LNCAP (cell line): ENCODE measurements around the gene ASGR1.

Experiments
- TF ChIP-seq, protein P1 (sequence below): fragments of 450-650 bp; IDR thresholded peaks from 2 replicates; pipeline ENCODE4 v1.5.1; 2017; ENCODE audit warnings: mild to moderate bottlenecking

The ASGR1 gene, protein sequence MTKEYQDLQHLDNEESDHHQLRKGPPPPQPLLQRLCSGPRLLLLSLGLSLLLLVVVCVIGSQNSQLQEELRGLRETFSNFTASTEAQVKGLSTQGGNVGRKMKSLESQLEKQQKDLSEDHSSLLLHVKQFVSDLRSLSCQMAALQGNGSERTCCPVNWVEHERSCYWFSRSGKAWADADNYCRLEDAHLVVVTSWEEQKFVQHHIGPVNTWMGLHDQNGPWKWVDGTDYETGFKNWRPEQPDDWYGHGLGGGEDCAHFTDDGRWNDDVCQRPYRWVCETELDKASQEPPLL

DNA sequence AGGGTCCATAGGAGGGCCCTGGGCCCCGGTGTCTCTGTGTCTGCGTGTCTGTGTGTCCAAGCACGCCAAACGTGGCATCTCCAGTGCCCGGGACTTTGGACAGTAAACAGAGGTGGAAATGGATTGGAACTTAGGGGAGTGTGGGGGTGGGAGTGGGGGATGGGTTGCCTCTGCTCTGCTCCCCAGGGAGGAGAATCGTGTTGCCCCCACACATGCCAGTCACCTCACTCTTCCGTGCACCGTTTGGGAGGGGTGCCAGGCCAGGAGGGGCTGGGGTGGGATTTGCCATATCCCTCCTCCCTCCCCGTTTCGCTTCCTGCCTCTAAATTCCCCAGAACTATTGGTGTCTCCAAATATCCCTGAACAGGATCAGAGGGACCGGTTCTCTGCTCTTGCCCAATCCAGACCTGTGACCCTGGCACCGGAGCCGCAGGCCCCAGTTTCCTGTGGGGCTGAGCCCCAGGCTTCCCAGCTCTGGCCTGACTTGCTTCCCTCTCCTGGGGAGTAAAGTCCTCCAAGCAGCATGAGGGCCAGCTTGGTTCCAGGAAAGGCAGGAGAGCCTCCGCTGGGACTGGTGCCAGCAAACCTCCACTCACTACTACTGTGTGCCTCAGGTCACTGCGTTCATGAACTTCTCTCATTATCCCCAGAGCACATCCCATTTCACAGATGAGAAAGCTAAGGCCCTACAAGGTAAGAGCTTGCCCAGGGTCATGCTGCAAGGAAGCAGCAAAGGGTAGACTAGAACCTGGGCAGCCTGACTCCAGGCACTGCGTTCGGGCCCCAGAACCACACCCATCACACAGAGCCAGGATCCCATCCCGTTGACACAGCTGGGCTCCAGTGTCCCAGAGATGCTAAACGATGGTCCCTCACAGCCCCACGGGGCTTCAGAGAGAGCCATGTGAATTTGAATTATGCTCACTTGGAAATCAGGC lies at the start of gene ASGR1:
Gene ASGR1, minus strand, starts transcription at position 54 of the 938 bp plus-strand sequence. CDS start 807 bp downstream, outside the sequence.
- TF ChIP-seq, protein P1, sequence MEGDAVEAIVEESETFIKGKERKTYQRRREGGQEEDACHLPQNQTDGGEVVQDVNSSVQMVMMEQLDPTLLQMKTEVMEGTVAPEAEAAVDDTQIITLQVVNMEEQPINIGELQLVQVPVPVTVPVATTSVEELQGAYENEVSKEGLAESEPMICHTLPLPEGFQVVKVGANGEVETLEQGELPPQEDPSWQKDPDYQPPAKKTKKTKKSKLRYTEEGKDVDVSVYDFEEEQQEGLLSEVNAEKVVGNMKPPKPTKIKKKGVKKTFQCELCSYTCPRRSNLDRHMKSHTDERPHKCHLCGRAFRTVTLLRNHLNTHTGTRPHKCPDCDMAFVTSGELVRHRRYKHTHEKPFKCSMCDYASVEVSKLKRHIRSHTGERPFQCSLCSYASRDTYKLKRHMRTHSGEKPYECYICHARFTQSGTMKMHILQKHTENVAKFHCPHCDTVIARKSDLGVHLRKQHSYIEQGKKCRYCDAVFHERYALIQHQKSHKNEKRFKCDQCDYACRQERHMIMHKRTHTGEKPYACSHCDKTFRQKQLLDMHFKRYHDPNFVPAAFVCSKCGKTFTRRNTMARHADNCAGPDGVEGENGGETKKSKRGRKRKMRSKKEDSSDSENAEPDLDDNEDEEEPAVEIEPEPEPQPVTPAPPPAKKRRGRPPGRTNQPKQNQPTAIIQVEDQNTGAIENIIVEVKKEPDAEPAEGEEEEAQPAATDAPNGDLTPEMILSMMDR = no peak

DNA sequence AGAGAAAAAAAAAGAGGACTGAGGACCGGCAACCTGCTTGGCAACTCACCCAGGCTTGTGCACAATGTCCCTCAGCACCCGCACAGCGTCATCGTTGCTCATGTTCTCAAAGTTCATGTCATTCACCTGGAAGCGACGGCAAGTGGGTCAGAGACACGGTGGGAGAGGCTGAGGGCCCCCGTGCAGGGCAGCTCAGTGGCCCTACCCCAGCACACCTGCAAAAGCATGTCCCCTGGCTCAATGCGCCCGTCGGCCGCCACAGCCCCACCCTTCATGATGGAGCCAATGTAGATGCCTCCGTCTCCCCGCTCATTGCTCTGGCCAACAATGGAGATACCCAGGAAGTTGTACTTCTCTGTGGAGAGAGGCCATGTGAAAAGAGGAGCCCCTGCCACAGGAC lies 49.8 kb upstream of the ASGR1 start:
- TF ChIP-seq, protein P1 = no peak

DNA sequence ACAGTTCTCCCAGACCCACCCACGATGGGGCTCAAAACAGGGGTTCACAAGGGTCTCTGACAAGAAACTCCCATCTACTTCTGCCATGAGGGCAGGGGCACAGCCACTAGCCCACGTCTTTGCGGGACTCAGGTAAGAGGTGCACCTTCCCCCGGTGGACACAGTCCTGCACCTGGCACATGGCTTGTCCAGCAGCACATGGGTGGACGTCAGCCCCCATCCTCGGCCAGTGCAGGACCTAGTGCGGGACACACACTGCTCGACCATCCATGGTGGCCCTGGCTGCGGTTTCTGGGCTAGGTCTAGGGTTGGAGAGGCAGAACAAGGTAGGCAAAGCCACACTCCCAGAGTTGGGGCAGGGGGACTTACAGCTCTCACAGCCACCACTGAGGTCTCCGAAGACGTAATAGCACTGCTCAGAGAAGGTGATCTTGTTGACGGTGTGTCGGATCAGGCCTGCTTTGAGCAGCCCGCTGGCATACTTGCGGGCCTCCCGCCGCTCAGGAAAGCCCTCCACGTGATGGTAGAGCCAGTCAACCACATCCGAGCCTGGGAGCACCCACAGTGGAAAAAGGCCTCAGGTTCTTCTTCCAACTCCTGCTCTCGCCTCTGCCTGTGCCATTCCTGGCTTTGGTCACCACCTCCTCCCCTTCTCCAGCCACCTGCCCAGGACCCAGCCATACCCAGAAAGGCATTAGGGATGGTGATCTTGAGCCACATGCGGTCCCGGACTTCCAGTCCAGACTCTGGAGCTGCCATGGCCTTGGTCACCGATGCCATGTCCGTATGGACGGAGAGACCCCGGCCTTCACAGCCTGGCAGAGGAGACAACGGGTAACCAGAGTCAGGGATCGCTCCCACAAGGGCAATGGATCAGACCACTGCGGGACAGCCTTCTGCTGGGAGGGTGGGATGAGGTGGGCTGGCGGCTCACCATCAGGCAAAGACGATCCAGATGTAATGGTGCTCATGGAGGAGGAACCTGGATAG lies 47.8 kb upstream of the ASGR1 start:
- TF ChIP-seq, protein P1 = no peak

DNA sequence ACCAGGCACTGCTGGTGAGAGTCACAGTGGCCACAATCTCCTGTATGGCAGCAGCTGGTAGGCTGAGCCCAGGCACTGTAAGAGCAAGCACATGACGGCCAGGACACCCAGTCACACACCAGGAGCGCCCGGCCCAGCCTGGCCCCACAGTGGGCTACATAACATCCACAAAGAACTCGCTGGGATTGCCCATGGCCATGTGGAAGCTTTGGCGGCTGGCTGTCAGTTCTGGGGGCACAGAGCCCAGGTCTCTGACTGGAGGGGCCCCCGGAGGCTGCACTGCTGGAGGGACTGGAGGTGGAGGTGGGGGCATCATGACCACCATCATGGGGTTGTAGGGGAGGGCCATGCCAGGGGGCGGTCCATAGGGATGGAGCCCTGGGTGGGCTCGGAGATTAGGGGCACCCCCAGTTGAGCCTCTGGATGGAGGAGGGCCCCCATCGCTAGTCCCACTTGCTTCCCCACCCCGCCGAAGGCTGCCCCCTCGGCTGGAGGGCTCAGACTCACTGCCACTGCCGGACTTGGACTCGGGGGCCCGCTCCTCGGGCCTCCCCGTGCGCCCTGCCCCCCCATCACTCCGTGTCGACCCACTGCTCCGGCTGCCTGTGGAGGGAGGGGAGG lies 46.7 kb upstream of the ASGR1 start:
- TF ChIP-seq, protein P1 = no peak

DNA sequence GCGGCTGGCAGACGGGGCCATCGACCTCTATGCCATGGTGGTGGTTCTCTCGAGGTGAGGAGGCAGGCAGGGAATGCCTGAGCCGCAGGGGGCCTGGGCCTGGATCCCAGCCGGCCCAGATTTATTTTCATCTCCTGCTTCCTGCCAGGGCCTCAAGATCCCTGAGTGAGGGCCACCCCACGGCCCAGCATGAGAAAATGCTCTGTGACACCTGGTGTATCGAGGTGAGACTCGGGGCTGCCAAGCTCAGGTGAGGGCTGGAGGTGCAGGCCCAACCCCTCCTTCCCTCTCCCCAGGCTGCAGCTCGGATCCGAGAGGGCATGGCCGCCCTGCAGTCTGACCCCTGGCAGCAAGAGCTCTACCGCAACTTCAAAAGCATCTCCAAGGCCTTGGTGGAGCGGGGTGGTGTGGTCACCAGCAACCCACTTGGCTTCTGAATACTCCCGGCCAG lies 45.5 kb upstream of the ASGR1 start:
- TF ChIP-seq, protein P1 = no peak

DNA sequence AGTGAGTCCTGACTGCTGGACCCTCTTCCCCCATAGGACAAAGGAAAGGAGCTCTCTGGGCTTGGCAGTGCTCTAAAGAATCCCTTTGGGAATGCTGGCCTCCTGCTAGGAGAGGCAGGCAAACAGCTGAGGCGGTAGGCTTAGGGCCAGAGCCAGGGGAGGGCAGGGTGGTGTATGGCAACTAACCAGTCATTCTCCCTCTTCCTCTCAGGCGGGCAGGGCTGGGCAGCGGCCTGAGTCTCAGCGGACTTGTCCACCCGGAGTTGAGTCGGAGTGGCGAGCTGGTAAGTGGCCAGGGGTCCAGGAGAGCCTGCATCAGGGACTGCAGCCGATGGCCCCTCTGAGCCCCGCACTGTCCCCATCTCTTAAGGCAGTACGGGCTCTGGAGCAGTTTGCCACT lies 44.9 kb upstream of the ASGR1 start:
- TF ChIP-seq, protein P1 = no peak
